A673 (cell line): ENCODE results near the gene ZBTB20.

Source experiments
- CTCF ChIP-seq: fragments of 300-800, 200-600 bp; sonication (generic); conservative IDR thresholded peaks from 2 replicates; pipeline ENCODE4 v1.5.1; 2017; ENCODE audit warnings: low read depth, mild to moderate bottlenecking, antibody characterized with exemption, low read length, moderate library complexity, mixed read lengths
- EZH2 ChIP-seq: fragments of 200-600 bp; sonication (generic); IDR thresholded peaks from 2 replicates; pipeline ENCODE4 v1.6.1; 2017; ENCODE audit warnings: borderline replicate concordance, low read depth, mild to moderate bottlenecking, mixed read lengths, antibody characterized with exemption, low read length; ENCODE audit not compliant: poor library complexity, severe bottlenecking

DNA sequence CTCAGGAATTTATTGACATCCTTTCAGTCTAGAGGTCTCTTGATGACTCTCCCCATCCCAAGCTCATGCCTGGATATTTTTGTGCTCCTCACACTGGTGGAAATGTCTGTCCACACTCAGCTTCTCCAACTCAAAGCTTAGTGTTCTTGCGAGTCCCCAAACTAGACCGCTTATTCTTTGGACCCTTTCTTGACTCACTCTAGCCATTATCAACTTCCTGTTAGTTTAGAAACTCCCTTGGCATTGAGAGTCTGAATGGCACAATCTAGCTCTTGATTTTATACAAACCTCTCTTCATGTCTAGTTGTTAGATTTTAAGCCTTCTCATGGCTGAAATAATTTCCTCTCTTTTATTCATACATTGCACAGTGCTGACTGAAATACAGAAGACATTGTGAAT is 833.7 kb downstream of the ZBTB20 start:
- TF ChIP-seq CTCF = no peak
- no peak for TF ChIP-seq EZH2
